ENCODE data around the gene C20orf204.
A peak's percentile ranks its signal among the peaks of the same experiment; 100 is the strongest.

C20orf204 gene

DNA sequence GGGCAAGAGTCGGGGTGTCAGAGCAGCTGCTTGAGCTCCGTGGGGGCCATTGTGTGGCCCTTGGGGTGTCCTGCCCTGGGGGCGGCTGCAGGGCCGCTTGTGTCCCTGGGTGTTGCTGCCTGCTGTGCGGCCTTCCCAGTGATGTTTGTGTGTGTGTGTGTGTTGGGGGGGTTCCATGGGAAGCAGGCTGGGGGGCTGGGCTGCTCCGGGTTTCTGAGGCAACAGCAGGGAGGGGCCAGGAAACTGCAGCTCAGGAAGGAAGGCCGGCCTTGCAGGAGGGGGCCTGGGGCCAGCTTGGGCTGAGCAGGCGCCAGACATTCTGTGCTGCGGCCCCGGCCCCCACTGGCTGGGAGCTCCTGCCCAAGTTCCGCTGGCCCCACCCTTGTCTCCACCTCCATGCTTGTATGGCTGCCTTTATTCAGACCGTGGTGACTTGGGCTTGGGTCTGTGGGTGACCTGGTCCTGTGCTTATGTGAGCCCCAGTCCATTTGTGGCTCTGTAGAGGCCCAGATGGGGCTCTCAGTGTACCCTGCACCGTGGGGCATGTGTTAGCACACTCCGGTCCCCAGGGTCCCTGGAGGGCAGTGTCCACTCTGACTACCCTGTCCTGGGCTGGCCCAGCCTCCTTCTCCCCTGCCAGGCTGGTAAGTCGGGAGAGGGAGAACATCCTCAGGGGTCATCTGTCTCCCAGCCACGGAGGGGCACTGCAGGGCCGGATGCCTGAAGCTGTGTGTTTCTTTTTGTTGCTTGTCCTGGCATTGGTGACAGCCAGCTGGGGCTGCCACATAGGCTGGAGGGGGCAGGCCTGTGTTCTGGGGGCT, 18.1 kb downstream of the C20orf204 start:
- Histone ChIP-seq H3K27me3 (ENCODE audit: control insufficient read depth, insufficient read depth, low read length) (peaks cover 35% of the 10 kb centered on the region), H3K9ac (ENCODE audit: low read depth, low read length) (no peak overlapping the region), H3K4me3 (ENCODE audit: low read length) (no peak overlapping the region), H3K36me3 (ENCODE audit: insufficient read depth, low read length) (no peaks in the 10 kb centered on the region), H3K4me2 (ENCODE audit: low read length) (no peak overlapping the region), H3K4me1 (ENCODE audit: control insufficient read depth, insufficient read depth, low read length) (peaks cover 7% of the 10 kb centered on the region), H3K9me3 (replicated peaks; ENCODE audit: low read length) (no peaks in the 10 kb centered on the region)

DNA sequence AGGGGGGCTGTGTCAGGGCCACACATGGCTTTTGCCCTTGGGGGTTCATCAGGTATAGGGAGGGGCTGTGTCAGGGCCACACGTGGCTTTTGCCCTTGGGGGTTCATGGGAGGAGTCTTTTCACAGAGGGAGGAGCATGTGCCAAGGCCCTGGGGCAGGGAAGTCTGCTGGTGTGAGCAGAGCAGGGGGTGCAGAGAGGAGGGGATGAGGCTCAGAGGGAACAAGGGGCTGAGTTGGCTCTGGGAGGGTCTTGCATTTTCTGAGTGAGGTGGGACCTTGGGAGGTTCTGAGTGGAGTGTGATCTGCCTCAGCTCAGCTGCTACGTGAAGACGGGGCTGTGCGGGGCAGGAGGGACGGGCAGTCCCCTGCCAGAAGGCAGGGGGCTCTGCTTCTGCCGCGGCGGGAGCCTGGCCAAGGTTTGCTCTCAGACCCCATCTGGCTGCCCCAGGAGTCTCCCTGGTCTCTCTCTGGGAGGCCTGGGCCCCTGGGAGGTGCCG, 19.5 kb downstream of the C20orf204 start:
- peaks cover 27% of the 10 kb centered on the region for H3K27me3 ChIP-seq (ENCODE audit: control insufficient read depth, insufficient read depth, low read length)
- H3K9ac ChIP-seq (ENCODE audit: low read depth, low read length) = no peak overlapping the region
- H3K9me3 ChIP-seq (replicated peaks; ENCODE audit: low read length) = no peaks in the 10 kb centered on the region

GRCh38 chr20:64055893-64056638, 20.1 kb downstream of the C20orf204 start:
- H3K9me3 ChIP-seq (replicated peaks; ENCODE audit: low read length) = no peaks in the 10 kb centered on the region
- H3K36me3 ChIP-seq (ENCODE audit: insufficient read depth, low read length) = no peaks in the 10 kb centered on the region
- H3K27me3 ChIP-seq (ENCODE audit: control insufficient read depth, insufficient read depth, low read length) = peaks cover 21% of the 10 kb centered on the region
- no peak overlapping the region for H3K9ac ChIP-seq (ENCODE audit: low read depth, low read length)
- H3K4me3 ChIP-seq (ENCODE audit: low read length) = no peak overlapping the region
- no peak overlapping the region for H3K4me2 ChIP-seq (ENCODE audit: low read length)
- H3K4me1 ChIP-seq (ENCODE audit: control insufficient read depth, insufficient read depth, low read length) = peaks cover 7% of the 10 kb centered on the region

More for the DNA sequence above, 19.5 kb downstream of the C20orf204 start:
- Histone ChIP-seq H3K4me2 (ENCODE audit: low read length) (no peak overlapping the region), H3K4me3 (ENCODE audit: low read length) (no peak overlapping the region), H3K36me3 (ENCODE audit: insufficient read depth, low read length) (no peaks in the 10 kb centered on the region), H3K4me1 (ENCODE audit: control insufficient read depth, insufficient read depth, low read length) (peaks cover 7% of the 10 kb centered on the region)

GRCh38 chr20:64056639-64056888, 20.6 kb downstream of the C20orf204 start:
- Histone ChIP-seq H3K4me3 (ENCODE audit: low read length) (no peak overlapping the region), H3K9me3 (replicated peaks; ENCODE audit: low read length) (no peaks in the 10 kb centered on the region), H3K27me3 (ENCODE audit: control insufficient read depth, insufficient read depth, low read length) (peaks cover 21% of the 10 kb centered on the region), H3K4me2 (ENCODE audit: low read length) (no peak overlapping the region), H3K4me1 (ENCODE audit: control insufficient read depth, insufficient read depth, low read length) (peaks cover 7% of the 10 kb centered on the region), H3K9ac (ENCODE audit: low read depth, low read length) (no peak overlapping the region), H3K36me3 (ENCODE audit: insufficient read depth, low read length) (no peaks in the 10 kb centered on the region)

DNA sequence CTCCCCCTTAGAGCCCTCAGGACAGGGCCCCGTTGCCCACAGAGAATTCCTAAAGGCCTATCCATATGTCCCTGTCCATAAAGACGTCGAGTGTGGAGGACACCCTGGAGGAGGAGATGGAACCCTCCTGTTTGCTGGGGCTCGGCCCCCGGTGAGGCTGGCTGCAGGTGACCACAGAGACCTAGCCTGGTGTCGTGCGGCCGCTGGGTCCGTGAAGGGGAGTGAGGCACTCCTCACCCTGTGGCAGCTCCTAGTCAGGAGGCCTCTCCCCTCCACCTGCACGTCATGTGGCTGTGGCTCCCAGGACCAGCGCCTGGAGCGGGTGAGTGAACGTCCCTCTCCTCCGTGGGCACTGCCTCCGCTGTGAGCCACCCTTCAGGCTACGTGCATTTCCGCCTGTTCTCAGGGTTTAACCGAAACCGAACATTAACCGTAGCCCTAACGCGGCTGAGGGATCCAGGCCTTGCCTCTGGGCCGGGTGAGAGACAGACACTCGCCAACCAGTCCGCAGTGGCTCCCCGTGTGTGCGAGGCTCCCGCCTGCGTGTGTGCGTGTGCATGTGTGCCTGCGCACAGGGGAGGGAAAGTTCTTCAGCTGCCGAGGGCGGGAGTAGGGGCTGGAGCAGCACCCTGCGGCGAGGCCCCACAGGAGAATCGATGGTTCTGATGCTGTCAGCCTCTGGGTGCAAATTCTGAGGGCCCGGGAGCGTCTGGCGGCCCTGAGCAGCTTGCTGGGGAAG, 21.1 kb downstream of the C20orf204 start:
- peaks cover 8% of the 10 kb centered on the region for H3K4me1 ChIP-seq (ENCODE audit: control insufficient read depth, insufficient read depth, low read length)
- H3K9ac ChIP-seq (ENCODE audit: low read depth, low read length) = no peak overlapping the region

DNA sequence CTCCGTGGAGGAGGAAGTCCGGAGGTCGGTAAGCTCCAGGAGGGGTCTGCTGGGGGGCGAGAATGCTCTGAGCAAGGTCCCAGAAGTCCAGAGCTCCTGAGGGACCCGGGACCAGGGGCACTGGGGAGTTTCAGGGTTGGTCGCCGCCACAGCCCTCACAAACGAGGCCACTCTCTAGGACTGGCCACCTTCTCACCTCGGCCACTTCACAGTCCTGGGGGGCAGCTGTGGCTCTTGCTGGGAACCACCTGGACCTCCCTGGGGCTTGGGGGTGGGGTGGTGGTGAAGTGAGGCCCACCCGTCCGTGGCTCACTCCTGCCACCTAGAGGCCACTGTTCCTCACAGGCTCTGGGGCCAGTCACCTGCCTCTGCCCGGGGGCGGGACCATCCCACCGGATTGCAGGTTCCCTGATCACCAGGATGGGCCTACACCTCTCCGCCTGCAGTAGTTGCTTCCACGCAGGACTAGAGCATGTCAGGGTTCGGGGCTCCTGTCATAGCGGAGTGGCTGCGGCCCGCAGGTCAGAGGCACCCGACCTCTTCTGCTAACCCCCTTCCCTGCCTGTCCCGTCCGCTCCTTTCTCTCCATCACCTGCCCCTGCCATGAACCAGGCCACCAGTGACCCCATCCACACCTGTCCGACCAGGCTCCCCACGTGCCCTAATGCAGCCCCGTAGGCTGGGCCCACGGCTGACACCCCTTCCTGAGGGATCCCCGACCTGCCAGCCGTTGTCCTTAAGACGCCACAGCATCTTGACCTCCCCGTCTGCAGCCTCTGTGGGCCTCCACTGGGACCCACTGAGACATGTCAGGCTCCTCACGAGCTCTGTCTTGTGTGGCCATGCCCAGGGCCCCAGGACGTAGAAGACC, 21.9 kb downstream of the C20orf204 start:
- H3K4me1 ChIP-seq (ENCODE audit: control insufficient read depth, insufficient read depth, low read length) = peaks cover 15% of the 10 kb centered on the region
- H3K36me3 ChIP-seq (ENCODE audit: insufficient read depth, low read length) = no peaks in the 10 kb centered on the region
- no peaks in the 10 kb centered on the region for H3K9me3 ChIP-seq (replicated peaks; ENCODE audit: low read length)
- H3K4me2 ChIP-seq (ENCODE audit: low read length) = peak overlapping the region; percentile 18
- peaks cover 10% of the 10 kb centered on the region for H3K27me3 ChIP-seq (ENCODE audit: control insufficient read depth, insufficient read depth, low read length)
- no peak overlapping the region for H3K9ac ChIP-seq (ENCODE audit: low read depth, low read length)
- H3K4me3 ChIP-seq (ENCODE audit: low read length) = no peak overlapping the region

More for the DNA sequence above, 21.1 kb downstream of the C20orf204 start:
- Histone ChIP-seq H3K9me3 (replicated peaks; ENCODE audit: low read length) (no peaks in the 10 kb centered on the region), H3K4me3 (ENCODE audit: low read length) (no peak overlapping the region), H3K36me3 (ENCODE audit: insufficient read depth, low read length) (no peaks in the 10 kb centered on the region), H3K4me2 (ENCODE audit: low read length) (no peak overlapping the region), H3K27me3 (ENCODE audit: control insufficient read depth, insufficient read depth, low read length) (peaks cover 17% of the 10 kb centered on the region)

DNA sequence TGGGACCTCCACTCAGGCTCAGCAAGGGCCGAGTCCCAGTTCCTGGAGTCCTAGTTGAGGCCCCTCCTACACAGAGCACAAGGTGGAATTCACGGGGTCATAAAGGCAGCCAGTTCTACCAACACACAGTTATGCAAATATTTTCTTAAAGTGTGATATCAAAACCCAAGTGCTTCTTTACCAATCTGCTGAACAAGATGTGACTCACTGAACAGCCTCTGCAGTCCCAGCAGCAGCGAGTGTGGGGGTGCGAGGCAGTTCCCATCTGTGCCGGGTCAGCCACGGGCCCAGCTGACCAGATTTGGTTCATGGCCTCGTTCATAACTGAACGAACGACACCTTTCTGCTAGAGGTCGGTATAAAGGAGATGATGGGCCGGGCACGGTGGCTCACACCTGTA, 22.6 kb downstream of the C20orf204 start:
- Histone ChIP-seq H3K27me3 (ENCODE audit: control insufficient read depth, insufficient read depth, low read length) (peaks cover 10% of the 10 kb centered on the region), H3K36me3 (ENCODE audit: insufficient read depth, low read length) (no peaks in the 10 kb centered on the region), H3K4me1 (ENCODE audit: control insufficient read depth, insufficient read depth, low read length) (peaks cover 15% of the 10 kb centered on the region), H3K9me3 (replicated peaks; ENCODE audit: low read length) (no peaks in the 10 kb centered on the region), H3K4me3 (ENCODE audit: low read length) (no peak overlapping the region), H3K4me2 (ENCODE audit: low read length) (peak overlapping the region; percentile 18), H3K9ac (ENCODE audit: low read depth, low read length) (no peak overlapping the region)

DNA sequence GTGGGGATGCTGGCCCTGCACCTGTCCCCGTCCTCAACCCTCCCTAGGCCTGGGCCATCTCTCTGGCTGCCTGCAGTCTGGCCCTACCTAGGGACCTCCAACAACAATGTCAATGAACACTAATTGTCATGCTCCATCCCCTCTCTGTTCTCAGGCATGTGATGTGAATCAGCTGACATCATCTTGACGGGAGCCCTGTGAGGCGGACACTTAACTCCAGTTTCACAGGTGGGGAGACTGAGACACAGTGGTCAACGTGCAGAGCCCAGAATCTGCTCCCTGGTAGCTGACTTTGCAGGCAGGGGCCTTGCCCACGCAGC, 26.3 kb downstream of the C20orf204 start:
- H3K27me3 ChIP-seq (ENCODE audit: control insufficient read depth, insufficient read depth, low read length) = no peaks in the 10 kb centered on the region
- H3K9ac ChIP-seq (ENCODE audit: low read depth, low read length) = peak overlapping the region; percentile 93
- peak overlapping the region; percentile 94 for H3K4me3 ChIP-seq (ENCODE audit: low read length)
- H3K36me3 ChIP-seq (ENCODE audit: insufficient read depth, low read length) = no peaks in the 10 kb centered on the region
- no peaks in the 10 kb centered on the region for H3K9me3 ChIP-seq (replicated peaks; ENCODE audit: low read length)
- peaks cover 40% of the 10 kb centered on the region for H3K4me1 ChIP-seq (ENCODE audit: control insufficient read depth, insufficient read depth, low read length)
- peak overlapping the region; percentile 93 for H3K4me2 ChIP-seq (ENCODE audit: low read length)

- Histone ChIP-seq H3K4me1 (ENCODE audit: control insufficient read depth, insufficient read depth, low read length) (peaks cover 40% of the 10 kb centered on the region), H3K36me3 (ENCODE audit: insufficient read depth, low read length) (no peaks in the 10 kb centered on the region), H3K9me3 (replicated peaks; ENCODE audit: low read length) (no peaks in the 10 kb centered on the region), H3K27me3 (ENCODE audit: control insufficient read depth, insufficient read depth, low read length) (no peaks in the 10 kb centered on the region), H3K4me3 (ENCODE audit: low read length) (peak within 1 kb of the TSS; percentile 94), H3K4me2 (ENCODE audit: low read length) (peak within 1 kb of the TSS; percentile 93), H3K9ac (ENCODE audit: low read depth, low read length) (peak within 1 kb of the TSS; percentile 93)
These were observed 26.8 kb downstream of the C20orf204 start, which contains the start of gene TCEA2 for GRCh38 chr20:64062596-64063388. Gene TCEA2 (plus strand): TSS chr20:64063198. CDS start chr20:64063313, 115 bp downstream.

DNA sequence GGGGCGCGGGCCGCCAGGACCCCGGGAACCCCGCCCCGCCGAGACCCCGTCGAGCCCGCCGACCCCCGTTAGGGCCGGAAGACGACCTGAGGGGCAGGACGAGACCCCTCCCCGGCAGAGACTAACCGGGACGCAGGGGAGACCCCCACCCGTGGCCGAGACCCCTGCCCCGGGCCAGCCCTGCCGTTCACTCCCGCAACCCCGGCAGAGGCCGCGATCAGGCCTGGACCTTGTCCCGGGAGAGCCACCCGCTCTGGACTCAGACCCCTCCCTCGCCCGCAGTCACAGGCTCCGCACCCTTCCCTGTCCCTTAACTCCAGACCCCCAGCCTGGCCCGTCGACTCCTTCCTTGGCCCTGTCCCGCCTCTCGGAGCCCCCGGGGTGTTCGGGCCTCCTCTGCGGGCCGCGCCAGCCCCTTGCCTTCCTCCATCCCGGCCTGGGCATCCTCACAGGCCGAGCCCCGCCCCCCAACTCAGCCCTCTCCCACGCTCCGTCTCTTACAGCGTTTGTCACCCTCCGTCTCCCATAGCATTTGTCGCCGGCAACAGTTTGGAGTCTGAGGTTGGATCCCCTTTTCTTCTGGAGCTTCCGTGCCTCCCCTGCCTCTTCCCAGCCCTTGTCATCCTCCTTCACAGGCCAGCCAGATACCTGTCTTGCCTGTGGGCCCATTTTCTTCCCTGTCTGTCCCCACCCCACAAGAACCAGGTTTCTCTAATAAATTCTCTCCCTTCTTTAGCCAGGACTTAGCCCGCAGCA, 27.6 kb downstream of the C20orf204 start:
- H3K4me3 ChIP-seq (ENCODE audit: low read length) = peak overlapping the region; percentile 94
- H3K4me1 ChIP-seq (ENCODE audit: control insufficient read depth, insufficient read depth, low read length) = peaks cover 33% of the 10 kb centered on the region
- no peaks in the 10 kb centered on the region for H3K36me3 ChIP-seq (ENCODE audit: insufficient read depth, low read length)
- H3K9me3 ChIP-seq (replicated peaks; ENCODE audit: low read length) = no peaks in the 10 kb centered on the region
- peak overlapping the region; percentile 84 for H3K4me2 ChIP-seq (ENCODE audit: low read length)
- H3K9ac ChIP-seq (ENCODE audit: low read depth, low read length) = peak overlapping the region; percentile 93
- no peaks in the 10 kb centered on the region for H3K27me3 ChIP-seq (ENCODE audit: control insufficient read depth, insufficient read depth, low read length)

Measured in skeletal muscle satellite cell (primary cell).